ENCODE measurements around the gene TIGAR.

The TIGAR gene

DNA sequence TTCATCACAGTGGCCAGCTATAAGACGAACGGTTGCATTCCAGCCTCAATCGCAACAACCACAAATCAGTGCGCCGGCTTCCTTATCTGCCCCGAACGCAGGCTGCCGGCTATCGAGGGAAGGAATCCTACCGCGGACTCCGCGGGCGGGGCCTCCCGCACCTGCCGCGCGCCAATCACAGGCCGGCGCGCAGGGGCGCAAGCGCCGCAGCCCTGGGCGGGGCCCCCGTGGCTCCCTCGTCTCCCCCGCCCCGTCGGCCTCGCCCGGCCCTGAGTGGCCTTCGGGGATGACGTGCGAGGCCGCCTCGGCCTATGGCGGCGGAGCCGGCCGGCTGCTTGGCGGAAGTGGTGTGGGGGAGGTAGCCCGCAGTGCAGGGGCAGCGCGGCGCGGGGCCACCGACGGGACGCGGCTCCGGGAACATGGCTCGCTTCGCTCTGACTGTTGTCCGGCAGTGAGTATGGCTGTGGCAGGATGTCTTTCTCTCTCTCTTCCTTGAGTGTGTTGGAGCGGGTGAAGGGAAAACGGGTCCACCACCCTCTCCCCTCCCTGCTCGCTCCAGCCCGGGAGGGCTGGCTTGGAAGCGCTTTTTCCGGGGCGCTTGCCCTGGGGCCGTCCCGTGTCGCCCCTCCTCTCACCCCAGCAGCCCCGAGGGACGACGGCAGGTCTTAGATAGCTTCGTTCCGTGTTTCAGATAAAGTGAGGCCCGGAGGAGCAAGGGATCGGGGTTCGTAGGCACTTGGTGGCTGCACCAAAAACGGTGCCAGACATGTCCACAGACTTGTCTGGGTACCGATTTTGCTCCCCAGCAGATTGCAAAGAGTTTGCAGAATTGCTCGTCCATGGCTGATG, at the start of gene TIGAR:
TSS of gene TIGAR (plus strand) at position 361 of the 849 bp plus-strand sequence. CDS start at position 420, 59 bp downstream.
- H3K4me3 ChIP-seq (replicated peaks in 1 of 2; ENCODE audit: low read depth in 2 of 2, low read length in 2 of 2) = peak within 1 kb of the TSS; percentile 97 to 98
- DNase-seq (ENCODE audit: low read depth in 2 of 2) = peak; percentile 88 to 95
- TF ChIP-seq, protein P1, sequence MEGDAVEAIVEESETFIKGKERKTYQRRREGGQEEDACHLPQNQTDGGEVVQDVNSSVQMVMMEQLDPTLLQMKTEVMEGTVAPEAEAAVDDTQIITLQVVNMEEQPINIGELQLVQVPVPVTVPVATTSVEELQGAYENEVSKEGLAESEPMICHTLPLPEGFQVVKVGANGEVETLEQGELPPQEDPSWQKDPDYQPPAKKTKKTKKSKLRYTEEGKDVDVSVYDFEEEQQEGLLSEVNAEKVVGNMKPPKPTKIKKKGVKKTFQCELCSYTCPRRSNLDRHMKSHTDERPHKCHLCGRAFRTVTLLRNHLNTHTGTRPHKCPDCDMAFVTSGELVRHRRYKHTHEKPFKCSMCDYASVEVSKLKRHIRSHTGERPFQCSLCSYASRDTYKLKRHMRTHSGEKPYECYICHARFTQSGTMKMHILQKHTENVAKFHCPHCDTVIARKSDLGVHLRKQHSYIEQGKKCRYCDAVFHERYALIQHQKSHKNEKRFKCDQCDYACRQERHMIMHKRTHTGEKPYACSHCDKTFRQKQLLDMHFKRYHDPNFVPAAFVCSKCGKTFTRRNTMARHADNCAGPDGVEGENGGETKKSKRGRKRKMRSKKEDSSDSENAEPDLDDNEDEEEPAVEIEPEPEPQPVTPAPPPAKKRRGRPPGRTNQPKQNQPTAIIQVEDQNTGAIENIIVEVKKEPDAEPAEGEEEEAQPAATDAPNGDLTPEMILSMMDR (IDR thresholded peaks at IDR 0.05; ENCODE audit: low read depth, low read length) = no peak

DNA sequence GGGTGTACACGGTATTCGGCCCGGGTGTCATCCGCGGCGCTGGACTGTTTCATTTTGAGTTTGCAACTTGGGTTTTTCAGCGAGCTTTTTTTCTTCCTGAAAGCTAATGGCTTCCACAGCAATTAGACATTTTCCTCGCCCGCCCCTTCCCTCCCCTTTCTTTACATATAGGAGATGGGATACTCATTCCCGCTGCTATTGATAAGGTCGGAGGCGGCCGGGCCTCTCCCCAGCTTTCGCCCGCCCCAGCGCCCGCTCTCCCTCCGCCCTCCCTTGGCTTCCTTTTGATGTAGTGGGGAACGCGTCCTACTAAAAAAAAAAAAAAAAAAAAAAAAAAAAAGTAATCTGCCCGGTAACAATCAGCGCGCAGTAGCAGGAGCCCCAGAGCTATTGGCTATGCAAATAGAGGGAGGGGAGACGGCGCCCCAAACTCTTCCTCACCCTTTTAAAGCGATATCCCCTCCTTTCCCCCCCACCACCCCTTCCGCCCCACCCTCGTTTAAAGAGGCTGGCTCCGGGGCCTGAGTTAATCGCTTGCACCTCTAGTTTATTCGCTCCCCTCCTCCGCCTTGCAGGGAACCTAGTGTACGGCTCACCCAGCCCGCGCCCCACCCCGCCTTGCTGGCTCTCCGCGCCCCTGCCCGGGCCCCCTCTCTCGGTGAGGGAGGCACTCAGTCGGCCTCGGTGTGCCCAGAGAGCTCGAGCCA, 49.1 kb upstream of the TIGAR start:
- peak; percentile 64 to 67 for DNase-seq (ENCODE audit: low read depth in 2 of 2)
- H3K4me3 ChIP-seq (replicated peaks in 1 of 2; ENCODE audit: low read depth in 2 of 2, low read length in 2 of 2) = peak overlapping the region; percentile 19 to 43
- TF ChIP-seq, protein P1 (IDR thresholded peaks at IDR 0.05; ENCODE audit: low read depth, low read length) = no peak

GRCh38 chr12:4272424-4273272, 48.4 kb upstream of the TIGAR start:
- peak in 1 of 2 donors; percentile 32 for DNase-seq (ENCODE audit: low read depth in 2 of 2)
- H3K4me3 ChIP-seq (replicated peaks in 1 of 2; ENCODE audit: low read depth in 2 of 2, low read length in 2 of 2) = peak overlapping the region in 1 of 2 donors; percentile 30
- TF ChIP-seq, protein P1 (IDR thresholded peaks at IDR 0.05; ENCODE audit: low read depth, low read length) = no peak

GRCh38 chr12:4273273-4273651, 47.8 kb upstream of the TIGAR start:
- TF ChIP-seq, protein P1 (IDR thresholded peaks at IDR 0.05; ENCODE audit: low read depth, low read length) = no peak
- peak in 1 of 2 donors; percentile 8 for DNase-seq (ENCODE audit: low read depth in 2 of 2)
- peak overlapping the region in 1 of 2 donors; percentile 75 for H3K4me3 ChIP-seq (replicated peaks in 1 of 2; ENCODE audit: low read depth in 2 of 2, low read length in 2 of 2)

DNA sequence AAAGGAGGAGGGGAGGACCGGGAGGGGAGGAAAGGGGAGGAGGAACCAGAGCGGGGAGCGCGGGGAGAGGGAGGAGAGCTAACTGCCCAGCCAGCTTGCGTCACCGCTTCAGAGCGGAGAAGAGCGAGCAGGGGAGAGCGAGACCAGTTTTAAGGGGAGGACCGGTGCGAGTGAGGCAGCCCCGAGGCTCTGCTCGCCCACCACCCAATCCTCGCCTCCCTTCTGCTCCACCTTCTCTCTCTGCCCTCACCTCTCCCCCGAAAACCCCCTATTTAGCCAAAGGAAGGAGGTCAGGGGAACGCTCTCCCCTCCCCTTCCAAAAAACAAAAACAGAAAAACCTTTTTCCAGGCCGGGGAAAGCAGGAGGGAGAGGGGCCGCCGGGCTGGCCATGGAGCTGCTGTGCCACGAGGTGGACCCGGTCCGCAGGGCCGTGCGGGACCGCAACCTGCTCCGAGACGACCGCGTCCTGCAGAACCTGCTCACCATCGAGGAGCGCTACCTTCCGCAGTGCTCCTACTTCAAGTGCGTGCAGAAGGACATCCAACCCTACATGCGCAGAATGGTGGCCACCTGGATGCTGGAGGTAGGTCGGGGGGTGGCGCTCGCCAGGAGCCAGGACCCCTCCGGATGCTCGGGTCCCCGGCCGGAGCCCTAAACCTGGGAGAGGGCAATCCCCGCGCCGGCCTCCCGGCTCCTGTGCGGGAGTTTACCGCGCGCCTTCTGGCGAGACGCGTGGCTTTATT, 47.2 kb upstream of the TIGAR start, which contains the start of gene CCND2:
TSS of gene CCND2 (plus strand) at position 111 of the 744 bp plus-strand sequence. CDS start at position 390, 279 bp downstream.
- TF ChIP-seq, protein P1 (IDR thresholded peaks at IDR 0.05; ENCODE audit: low read depth, low read length) = no peak
- DNase-seq (ENCODE audit: low read depth in 2 of 2) = peak; percentile 76 to 83
- peak within 1 kb of the TSS; percentile 50 to 75 for H3K4me3 ChIP-seq (replicated peaks in 1 of 2; ENCODE audit: low read depth in 2 of 2, low read length in 2 of 2)
